ENCODE data around the gene RAD51B.

The RAD51B gene

DNA sequence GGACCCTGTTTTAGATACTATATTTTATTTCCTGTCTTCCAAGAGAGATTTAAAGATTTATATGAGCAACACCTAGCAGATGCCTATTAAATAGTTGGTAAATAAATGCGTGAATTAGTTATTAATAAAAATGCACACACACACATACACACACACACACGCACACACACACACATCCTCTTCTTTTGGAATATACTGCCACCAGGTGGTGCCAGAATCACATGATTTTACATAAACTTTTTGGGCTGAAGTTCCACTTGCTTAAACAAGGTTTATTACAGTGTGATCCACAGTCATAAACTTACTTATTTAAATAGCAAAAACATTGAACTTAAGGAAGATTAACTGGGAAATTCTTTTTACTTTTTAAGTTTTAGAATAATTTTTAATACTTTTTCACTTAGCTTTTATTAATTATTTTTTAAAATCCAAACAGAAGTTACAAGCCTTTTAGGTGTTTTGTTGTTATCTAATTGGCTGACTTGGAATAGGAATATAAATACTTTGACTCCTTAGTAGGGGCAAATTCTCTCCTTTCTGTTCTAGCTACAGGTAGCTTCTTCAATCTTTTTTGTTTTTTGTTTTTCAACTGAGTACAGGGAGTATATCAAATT, 17.5 kb downstream of the RAD51B start:
- no peak for DNase-seq

DNA sequence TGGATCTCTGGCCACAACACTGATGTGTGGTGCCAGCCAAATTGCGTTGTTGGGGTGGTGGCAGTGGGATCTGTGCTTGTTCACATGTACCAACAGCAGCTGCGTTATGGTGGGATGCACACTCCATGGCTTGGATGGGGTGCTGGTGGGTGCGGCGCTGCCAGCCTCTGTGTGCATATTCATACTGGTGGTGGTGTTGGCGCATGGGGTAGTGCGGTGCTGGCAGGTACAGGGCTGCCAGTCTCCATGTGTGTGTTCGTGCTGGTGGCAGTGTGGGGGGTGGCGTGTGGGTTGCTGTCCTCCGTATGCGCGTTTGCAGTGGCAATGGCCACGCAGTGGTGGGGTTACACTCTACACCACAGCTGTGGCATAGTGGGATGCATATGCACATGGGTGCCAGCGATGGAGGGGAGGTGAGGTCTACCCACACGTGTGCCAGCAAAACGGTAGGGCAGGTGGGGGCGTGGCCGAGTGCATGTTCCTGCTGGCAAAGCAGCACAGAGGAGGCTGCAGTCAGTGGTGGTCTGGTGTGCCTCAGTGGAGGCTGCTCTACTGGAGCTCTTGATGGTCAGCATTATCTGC, 26.5 kb downstream of the RAD51B start:
- DNase-seq: no peak

DNA sequence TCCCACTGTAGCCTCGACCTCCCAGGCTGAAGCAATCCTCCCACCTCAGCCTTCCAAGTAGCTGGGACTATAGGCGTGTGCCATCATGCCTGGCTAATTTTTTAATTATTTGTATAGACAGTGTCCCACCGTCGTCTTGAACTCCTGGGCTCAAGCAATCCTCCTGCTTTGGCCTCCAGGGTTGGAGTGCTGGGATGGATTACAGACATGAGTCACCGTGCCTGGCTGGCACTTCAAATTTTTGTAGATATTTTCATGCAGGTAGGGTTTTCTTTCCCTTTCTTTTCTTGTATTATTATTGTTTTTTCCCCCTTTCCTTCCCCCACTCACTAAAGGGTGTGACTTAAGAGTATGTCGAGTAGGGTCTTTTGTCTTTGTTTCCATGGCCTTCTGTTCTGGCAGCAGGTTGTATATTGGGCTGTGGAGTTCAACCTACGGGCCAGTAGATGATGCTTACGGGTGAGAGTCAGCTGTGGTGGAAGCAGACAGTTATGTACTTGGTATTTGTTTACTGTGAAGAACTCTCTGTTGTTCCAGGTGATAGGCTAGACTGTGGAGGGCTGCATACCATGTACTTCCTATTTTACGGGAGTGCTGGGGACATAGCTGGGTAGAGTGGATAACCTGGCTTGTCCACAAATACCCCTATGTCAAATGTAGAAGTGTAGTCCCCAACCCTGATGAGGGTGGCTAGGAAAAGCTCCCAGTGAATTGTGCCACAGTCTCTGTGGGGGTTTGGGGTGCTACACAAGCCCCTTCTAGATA, 30.7 kb downstream of the RAD51B start:
- DNase-seq: no peak

DNA sequence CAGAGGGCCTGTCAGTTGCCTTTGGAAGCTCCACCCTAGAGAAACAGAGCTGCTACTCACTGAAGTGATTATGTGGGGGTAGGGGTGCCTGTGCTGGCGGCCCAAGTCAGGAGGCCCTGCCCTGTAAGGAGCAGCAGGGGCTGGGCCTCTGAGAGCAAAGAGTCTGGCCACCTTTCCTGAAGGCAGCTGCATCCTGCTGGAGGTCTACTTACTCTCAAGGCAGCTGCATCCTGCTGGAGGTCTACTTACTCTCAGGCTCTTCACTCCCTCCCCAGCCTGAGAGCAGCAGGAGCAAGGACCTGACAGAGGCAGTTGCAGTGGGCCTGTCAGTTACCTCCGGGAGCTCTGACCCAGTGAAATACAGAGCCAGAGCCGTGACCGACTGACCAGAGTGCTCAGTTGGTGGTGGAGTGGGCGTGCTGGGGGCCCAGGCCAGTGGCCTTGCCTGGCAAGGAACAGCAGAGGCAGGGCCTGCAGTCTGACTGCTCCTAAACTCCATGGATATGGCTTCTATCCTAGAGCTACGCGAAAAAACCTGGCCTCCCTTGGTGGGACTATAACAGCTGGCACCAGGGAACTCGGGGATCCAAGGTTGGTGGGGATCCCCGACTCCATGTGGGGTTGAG, 32.3 kb downstream of the RAD51B start:
- DNase-seq: no peak

DNA sequence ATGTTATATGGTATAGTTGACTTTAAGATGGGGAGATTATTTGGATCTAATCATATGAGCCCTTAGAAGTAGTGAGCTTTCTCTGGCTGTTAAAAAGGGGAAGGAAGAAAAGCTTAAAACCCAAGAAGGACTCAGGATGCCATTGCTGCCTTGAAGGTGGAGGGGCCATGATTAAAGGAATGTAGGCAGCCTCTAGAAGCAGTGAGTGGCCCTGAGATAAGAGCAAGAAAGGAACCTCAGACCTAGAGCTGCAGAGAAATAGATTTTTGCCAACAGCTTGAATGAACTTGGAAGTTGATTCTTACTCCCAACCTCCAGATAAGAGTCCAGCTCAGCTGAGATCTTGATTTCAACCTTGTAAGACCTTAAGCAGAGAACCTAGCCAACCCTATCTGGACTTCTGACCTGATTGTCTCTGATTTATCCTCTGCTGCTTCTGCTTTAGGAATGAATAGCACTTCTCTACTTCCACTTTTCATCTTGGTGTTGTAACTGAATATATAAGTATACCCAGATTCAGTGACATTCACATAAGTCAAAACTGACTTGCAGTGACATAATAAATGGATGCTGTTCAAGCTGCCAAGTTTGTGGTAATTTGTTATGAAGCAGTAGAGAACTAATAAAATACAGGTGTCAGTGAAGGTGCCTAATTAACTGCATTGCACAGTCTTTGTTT, 33.5 kb downstream of the RAD51B start:
- no peak for DNase-seq

DNA sequence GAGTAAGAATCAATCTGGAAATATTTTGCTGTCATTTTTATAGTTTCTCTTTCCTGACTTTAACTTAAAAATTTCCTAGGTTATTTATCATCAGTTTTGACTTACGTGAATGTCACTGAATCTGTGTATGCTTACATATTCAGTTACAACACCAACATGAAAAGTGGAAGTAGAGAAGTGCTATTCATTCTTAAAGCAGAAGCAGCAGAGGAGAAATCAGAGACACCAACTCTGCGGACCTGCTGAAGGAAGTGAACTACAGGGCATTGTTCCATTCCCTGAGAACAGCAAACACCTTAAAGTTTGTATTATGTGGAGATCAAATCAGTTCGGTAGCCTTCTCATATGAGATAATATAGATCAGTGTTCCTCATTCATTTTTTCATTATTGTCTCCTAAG, 34.1 kb downstream of the RAD51B start:
- no peak for DNase-seq

DNA sequence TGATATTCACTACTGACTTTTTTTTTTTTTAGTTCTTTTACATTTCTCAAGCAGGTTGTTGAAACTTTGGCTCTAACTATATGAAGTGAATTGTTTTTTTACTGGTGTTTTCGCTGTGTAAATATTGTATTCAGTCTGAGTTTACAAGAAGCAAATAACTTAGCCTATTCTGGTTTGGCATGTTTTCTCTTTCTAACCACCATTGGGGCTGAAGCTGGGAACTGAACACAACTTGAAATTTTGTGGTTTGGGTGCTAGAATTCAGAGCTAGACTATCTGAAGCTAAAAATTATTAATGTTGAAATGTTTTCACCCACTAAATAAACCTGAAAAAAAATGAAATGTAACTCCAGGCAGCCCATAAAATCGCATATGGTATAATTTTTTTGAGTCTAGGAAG, 37.2 kb downstream of the RAD51B start:
- DNase-seq: no peak

DNA sequence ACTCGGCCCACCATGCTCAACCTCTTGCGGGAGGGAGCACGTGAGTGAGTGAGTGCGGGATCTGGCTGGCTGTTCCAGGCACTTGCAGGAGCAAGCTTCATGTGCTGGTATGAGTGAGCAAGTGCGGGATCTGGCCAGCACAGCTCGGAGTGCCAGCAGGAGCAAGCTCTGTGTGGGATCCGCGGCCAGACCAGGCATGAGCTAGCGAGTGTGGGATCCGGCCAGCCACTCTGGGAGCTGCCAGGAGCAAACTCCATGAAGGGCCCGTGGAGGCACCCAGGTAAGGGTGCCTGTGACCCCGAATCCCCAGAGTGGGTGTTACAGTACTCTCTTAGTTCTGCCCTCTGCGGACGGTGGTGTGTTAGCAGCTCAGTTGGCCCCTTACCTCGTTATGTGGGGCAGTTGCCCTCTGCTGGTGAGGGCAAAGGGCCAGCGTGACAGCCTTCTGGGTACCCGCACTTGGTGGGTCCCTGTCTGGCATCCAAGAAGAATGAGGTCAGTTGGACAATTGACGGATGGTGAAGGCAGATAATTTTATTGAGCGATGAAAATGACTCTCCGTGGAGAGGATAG, 38.3 kb downstream of the RAD51B start:
- no peak for DNase-seq

DNA sequence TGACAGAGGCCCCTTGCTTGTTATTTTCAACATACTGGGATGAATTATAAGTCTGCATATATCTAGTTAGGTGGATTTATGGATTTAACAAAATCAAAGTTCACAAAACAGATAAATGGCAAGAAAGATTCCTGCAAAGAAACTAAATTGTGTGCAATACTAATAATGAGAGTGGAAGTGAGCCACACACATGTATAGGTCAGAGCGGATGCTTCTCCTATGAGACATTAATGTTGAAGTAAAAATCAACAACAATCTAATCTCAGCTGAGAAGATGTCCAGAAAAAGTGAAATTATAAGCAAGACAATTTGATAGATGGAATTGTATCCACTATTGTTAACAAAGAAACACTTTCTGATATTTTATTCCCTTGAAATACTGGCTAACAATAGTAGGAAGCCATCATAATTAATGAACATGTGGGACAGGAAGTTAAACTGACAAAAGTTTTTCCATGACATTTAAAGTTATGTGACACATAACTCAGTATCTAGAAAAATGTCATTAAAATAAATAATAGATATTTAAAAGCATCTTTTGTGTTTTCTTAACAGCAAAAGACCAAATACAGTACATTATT, 39.7 kb downstream of the RAD51B start:
- no peak for DNase-seq

DNA sequence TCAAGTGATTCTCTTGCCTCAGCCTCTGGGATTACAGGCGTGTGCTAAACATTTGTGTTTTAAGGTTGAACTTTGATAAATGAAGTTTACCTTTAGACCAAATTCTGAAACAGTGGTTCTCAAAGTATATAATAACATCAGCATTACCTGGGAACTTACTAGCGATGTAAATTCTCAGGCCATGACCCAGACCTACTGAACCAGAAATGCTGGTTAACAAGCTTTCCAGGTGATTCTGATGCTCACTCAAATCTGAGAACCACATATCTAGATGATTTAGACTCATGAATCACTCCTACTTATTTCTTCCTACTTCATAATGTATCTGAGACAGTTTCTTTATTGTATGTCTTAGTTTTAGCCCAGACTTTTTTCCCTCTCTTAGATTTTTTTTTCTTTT, 43.6 kb downstream of the RAD51B start:
- DNase-seq: no peak

DNA sequence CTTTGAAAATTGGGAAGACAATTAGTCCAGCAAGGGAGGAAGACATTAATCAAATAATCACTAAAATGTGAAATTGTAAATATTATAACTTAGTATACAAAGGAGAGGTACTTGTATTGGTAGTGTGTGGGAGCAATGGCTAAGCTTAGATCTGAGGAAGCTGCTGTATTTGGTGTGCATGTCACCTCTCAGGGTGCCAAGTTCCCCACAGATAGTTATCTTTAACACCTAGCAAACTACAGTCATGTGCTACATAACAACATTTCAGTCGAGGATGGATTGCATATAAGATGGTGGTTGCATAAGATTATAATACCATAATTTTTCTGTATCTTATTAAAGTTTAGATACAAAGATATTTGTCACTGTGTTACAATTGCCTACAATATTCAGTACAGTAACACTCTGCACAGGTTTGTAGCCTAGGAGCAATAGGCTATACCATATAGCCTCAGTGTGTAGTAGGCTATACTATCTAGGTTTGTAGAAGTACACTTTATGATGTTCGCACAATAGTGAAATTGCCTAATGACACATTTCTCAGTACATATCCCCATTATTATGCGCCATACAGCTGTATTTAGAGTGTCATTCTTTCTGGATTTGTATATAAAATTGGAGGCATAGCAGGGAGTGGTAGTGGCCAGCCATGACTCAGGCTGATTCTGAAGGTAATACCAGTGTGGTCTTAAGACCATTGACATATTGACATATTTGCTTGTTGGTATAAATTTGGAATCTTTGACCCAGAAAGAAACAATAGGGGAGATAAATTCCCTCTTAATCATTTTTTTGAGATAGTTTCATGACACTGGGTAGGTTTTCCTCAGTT, 55.8 kb downstream of the RAD51B start:
- no peak for DNase-seq

DNA sequence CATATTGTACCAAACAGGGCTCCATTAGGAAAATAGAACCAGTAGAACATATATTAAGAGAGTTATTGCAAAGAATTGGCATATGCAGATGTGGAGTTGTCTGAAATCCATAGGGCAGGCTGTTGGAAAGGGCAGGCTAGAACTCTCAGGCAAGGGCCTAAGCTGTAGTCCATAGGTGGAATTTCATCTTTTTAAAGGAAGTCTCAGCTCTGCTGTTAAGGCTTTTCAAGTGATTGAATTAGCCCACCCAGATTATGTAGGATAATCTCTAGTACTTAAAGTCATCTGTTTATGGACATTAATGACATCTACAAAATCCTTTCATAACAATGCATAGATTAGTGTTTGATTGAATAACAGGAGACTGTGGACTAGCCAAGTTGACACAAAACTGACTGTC, 59.4 kb downstream of the RAD51B start:
- DNase-seq: no peak

DNA sequence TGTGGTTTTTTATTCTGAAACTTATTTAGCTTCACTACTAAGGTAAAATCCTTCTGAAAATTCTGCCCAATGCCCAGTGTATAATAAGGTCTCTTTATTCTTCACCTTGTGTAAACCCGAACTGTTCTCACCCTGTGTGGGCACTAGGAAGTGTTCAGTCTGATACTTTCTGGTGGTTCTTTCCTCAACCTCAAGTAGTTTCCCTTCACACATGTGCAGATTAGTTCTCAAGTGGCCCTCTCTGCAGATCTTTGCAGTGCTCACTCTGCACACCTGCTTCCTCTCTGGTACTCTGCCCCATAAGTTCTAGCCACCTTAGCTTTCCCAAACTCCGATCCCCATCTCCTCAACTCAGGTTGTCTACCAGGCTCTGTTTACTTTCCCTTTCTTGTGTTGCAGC, 61.6 kb downstream of the RAD51B start:
- no peak for DNase-seq

DNA sequence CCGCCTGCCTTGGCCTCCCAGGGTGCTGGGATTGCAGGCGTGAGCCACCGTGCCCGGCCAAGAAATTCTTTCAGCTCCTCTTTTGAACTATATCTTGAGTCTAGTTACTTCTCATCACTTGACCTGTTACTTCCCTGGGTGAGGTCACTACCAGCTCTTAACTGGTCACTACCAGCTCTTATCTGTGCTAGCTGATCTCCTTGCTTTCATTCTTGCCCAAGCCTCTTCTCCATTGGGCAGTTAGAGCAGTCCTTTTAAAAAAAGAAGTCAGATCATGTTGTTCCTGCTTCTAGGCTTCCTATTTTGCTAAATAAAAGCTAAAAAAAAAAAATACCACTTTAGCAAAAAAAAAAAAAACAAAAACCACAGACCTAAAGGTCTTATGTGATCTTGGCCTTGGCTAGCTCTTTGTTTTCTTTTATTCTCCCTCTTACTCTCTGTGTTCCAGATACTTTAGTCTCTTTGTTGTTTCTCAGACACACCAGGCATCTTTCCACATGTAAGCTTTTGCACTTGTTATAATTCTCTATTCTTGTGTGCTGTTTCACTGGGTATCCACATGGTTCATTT, 63.5 kb downstream of the RAD51B start:
- no peak for DNase-seq

DNA sequence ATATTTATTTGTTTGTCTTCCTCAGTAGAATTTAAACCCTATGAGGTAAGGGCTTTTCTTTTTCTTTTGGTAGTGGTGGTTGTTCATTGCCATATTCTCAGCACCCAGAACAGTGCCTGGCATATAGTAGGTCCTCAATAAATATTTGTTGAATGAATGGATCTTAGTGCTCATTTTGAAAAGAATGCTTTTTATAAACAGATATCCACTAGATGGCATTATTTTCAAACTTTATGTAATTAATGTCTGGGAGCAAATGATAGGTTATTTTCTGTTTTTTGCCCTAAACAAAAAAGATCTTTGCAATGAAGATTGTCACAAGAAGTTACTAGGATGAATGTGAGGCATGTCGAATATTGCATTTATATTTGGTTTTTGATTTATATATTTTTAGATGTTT, 64.1 kb downstream of the RAD51B start:
- DNase-seq: no peak

DNA sequence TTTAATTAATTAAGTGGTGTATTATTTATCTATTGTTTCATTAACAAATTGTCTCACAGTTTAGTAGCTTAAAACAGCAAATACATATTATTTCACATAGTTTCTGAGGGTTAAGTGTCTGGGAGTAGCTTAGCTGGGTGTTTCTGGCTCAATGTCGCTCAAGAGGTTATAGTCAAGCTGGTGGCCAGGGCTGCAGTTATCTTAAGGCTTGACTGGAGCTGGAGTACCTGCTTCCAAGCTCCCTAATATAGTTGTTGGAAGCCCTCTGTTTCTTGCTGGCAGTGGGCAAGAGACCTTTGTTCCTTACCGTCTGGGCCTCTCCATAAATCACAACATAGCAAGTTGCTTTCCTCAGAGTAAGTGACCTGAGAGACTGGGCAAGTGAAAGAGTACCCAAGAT, 66.6 kb downstream of the RAD51B start:
- DNase-seq: no peak

DNA sequence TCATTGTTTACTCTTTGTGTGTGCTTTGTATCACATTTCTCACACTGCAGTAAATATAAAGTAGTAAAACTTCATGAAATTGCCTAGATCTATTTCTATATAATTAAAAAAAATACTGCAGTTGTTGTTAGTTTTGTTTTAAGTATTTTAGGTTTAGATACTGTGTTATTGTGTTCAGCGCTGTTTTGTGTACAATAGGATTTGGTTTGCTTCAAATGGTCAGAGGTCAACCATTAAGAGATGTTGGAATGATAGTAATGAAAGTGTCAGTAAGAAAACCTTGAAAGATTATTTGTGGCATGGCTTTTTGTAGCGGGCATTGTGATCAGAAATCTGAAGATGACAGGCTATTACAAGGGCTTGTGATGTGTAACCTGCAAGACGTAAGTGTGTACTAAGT, 67.9 kb downstream of the RAD51B start:
- no peak for DNase-seq

DNA sequence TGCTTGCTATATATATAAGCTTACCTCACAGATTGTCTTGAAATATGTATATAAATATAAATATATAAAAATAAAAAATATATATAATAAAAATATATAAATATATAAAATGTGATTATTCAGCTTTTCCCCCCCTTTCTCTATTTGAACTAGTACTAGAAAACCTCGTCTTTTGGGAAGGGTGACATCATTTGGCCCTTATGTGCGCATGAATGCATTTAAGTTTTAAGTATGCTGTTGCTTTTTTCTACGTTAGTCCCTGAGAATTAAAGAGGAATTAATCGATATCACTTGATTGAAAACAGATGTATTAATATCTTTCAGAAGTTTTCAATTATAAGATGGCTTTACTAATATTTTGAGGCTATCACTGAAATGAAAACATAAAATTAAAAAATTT, 69.9 kb downstream of the RAD51B start:
- no peak for DNase-seq

DNA sequence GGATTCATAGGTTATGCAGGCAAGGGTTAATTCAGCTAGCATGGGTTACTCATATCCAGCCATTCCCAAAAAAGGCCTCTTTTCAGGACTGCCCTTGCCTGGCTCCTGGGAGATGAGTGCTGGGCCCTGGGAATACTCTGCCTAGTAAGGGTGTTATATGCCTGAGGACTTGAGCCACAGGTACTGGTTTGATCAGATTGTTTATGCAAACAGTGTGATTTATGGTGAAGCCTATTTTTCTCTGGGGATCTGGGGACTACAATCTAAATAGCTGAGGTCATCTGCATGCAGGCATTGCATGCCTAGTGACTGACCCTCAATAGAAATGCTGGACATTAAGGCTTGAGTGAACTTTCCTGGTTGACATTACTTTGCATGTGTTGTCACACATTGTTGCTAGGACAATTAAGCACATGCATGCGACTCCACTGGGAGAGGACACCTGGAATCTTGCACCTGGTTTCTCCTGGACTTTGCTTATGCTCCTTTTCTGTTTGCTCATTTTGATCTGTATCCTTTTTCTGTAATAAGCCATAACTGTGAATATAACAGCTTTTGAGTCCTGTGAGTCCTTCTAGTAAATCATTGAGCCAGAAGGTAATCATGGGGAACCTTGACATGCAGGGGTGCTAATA, 73.0 kb downstream of the RAD51B start:
- DNase-seq: no peak

DNA sequence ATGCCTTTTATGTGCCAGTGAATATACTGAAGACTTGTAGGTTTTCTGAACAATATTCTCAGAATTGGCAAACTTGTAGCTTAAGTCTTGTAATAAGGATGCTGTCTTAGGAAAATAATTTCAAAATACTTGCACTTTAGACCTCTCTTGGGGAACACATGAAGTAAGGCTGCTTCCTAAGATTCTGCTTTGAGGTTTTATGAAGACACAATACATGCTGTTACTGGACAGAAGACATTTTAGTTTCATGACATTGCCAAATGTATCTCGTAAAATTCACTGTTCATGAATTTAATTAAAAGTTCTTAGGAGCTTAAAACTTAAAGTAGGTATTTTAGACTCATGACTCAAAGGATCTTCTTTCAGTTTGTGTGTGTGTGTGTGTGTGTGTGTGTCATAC, 80.7 kb downstream of the RAD51B start:
- DNase-seq: no peak
